KMS-11 (cell line): ENCODE measurements around the gene RAD23B.

Experiments used
- H2AFZ ChIP-seq: fragments of 200-600 bp; sonication (generic); 2 replicates; pipeline ENCODE4 v1.6.1; 2016; ENCODE audit warnings: antibody characterized with exemption, mixed run types, low read depth
- H3K27ac ChIP-seq: fragments of 200-600 bp; sonication (generic); 2 replicates; pipeline ENCODE4 v1.6.1; 2016; ENCODE audit warnings: mild to moderate bottlenecking, mixed run types
- H3K27me3 ChIP-seq: fragments of 200-600 bp; sonication (generic); 2 replicates; pipeline ENCODE4 v1.6.1; 2017; ENCODE audit warnings: mild to moderate bottlenecking, low read depth, mixed run types, moderate library complexity; ENCODE audit not compliant: insufficient read depth
- H3K36me3 ChIP-seq: fragments of 200-600 bp; sonication (generic); 2 replicates; pipeline ENCODE4 v1.6.1; 2017; ENCODE audit warnings: mild to moderate bottlenecking, mixed run types; ENCODE audit not compliant: insufficient read depth
- H3K4me1 ChIP-seq: fragments of 200-600 bp; sonication (generic); 2 replicates; pipeline ENCODE4 v1.6.1; 2016; ENCODE audit warnings: mild to moderate bottlenecking, low read depth, mixed run types; ENCODE audit not compliant: poor library complexity, severe bottlenecking
- H3K4me2 ChIP-seq: fragments of 200-600 bp; sonication (generic); 2 replicates; pipeline ENCODE4 v1.7.0; 2016; ENCODE audit warnings: mild to moderate bottlenecking, mixed run types
- H3K4me3 ChIP-seq: fragments of 200-600 bp; sonication (generic); IDR thresholded peaks from 2 replicates; pipeline ENCODE4 v1.6.1; 2017; ENCODE audit warnings: low read depth, low read length, mixed read lengths; ENCODE audit not compliant: insufficient read depth
- H3K79me2 ChIP-seq: fragments of 200-600 bp; sonication (generic); 2 replicates; pipeline ENCODE4 v1.6.1; 2016; ENCODE audit warnings: low read depth, mixed run types; ENCODE audit not compliant: insufficient read depth
- H3K9ac ChIP-seq: fragments of 200-600 bp; sonication (generic); 2 replicates; pipeline ENCODE4 v1.6.1; 2016; ENCODE audit warnings: mild to moderate bottlenecking, mixed run types
- H4K20me1 ChIP-seq: fragments of 200-600 bp; sonication (generic); 2 replicates; pipeline ENCODE4 v1.6.1; 2016; ENCODE audit warnings: mild to moderate bottlenecking, mixed run types; ENCODE audit not compliant: insufficient read depth
- TF ChIP-seq, protein P1 (sequence below): fragments of 200-600 bp; sonication (generic); conservative IDR thresholded peaks from 2 replicates; pipeline ENCODE4 v1.6.1; 2017; ENCODE audit warnings: low read depth, mild to moderate bottlenecking, antibody characterized with exemption, low read length, moderate library complexity, mixed read lengths

RAD23B gene

GRCh38 chr9:107313555-107314096 lies 30.5 kb downstream of the RAD23B start:
- Histone ChIP-seq H3K27ac (no peak overlapping the region; the same call in 1 of the 2 replicates), H4K20me1 (peaks cover 28% of the 10 kb centered on the region), H3K79me2 (peaks cover 92% of the 10 kb centered on the region), H3K9ac (no peak overlapping the region), H3K36me3 (peaks cover 11% of the 10 kb centered on the region; the same call in 1 of the 2 replicates), H3K4me3 (no peak overlapping the region), H3K4me2 (no peak overlapping the region; the same call in 1 of the 2 replicates), H2AFZ (no peak overlapping the region), H3K27me3 (no peaks in the 10 kb centered on the region), H3K4me1 (peaks cover 47% of the 10 kb centered on the region)
- TF ChIP-seq, protein P1, sequence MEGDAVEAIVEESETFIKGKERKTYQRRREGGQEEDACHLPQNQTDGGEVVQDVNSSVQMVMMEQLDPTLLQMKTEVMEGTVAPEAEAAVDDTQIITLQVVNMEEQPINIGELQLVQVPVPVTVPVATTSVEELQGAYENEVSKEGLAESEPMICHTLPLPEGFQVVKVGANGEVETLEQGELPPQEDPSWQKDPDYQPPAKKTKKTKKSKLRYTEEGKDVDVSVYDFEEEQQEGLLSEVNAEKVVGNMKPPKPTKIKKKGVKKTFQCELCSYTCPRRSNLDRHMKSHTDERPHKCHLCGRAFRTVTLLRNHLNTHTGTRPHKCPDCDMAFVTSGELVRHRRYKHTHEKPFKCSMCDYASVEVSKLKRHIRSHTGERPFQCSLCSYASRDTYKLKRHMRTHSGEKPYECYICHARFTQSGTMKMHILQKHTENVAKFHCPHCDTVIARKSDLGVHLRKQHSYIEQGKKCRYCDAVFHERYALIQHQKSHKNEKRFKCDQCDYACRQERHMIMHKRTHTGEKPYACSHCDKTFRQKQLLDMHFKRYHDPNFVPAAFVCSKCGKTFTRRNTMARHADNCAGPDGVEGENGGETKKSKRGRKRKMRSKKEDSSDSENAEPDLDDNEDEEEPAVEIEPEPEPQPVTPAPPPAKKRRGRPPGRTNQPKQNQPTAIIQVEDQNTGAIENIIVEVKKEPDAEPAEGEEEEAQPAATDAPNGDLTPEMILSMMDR = no peak

DNA sequence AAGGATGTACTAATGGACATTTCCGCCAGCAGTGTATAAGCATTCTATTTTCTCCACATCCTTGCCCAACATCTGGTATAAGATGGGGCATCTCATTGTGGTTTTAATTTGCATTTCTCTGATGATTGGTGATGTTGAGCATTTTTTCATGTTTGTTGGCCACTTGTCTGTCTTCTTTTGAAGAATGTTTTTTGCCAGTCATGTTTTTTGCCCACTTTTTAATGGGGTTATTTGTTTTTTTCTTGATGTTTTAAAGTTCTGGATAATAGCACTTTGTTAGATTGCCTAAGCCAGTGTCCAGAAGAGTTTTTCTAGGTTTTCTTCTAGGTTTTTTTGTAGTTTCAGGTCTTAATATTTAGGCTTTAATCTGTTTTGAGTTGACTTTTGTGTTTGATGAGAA lies 31.7 kb downstream of the RAD23B start:
- Histone ChIP-seq H3K4me1 (peaks cover 40% of the 10 kb centered on the region), H3K27me3 (no peaks in the 10 kb centered on the region), H3K36me3 (peaks cover 13% of the 10 kb centered on the region; the same call in 1 of the 2 replicates), H3K79me2 (peaks cover 94% of the 10 kb centered on the region), H3K4me3 (no peak overlapping the region), H4K20me1 (peaks cover 20% of the 10 kb centered on the region), H3K4me2 (no peak overlapping the region; the same call in 1 of the 2 replicates), H3K27ac (peak overlapping the region; percentile 15; the same call in 1 of the 2 replicates), H2AFZ (no peak overlapping the region), H3K9ac (no peak overlapping the region)
- TF ChIP-seq, protein P1 = no peak

GRCh38 chr9:107316795-107317661 lies 33.9 kb downstream of the RAD23B start:
- TF ChIP-seq, protein P1 = no peak
- Histone ChIP-seq H2AFZ (no peak overlapping the region), H3K4me3 (no peak overlapping the region), H4K20me1 (peaks cover 13% of the 10 kb centered on the region; the same call in 1 of the 2 replicates), H3K27me3 (no peaks in the 10 kb centered on the region), H3K4me2 (no peak overlapping the region), H3K36me3 (peaks cover 8% of the 10 kb centered on the region; the same call in 1 of the 2 replicates), H3K27ac (no peak overlapping the region), H3K9ac (no peak overlapping the region), H3K4me1 (peaks cover 35% of the 10 kb centered on the region), H3K79me2 (peaks cover 93% of the 10 kb centered on the region)

GRCh38 chr9:107322643-107323042 lies 39.6 kb downstream of the RAD23B start:
- H2AFZ ChIP-seq = no peak overlapping the region
- no peaks in the 10 kb centered on the region for H3K4me1 ChIP-seq
- H3K4me3 ChIP-seq = no peak overlapping the region
- H3K79me2 ChIP-seq = peaks cover 84% of the 10 kb centered on the region; the same call in 1 of the 2 replicates
- no peak overlapping the region for H3K4me2 ChIP-seq
- H3K27me3 ChIP-seq = no peaks in the 10 kb centered on the region
- no peak overlapping the region for H3K9ac ChIP-seq
- TF ChIP-seq, protein P1 = no peak
- H3K27ac ChIP-seq = no peak overlapping the region
- no peaks in the 10 kb centered on the region; the same call in none of the 2 replicates for H4K20me1 ChIP-seq
- H3K36me3 ChIP-seq = peaks cover 33% of the 10 kb centered on the region; the same call in 1 of the 2 replicates
